Endothelial cell of umbilical vein (primary cell): Measurements from ENCODE around the gene RAB40C. TPM values are rescaled to one million over a fixed set of nuclear protein-coding genes. Genes with fewer than 3 reads are reported as not detected.

ENCODE experiments used
- BruUV-seq: library from RNA; stranded (reverse); fragments of 400-500 nt; replicated peaks from 2 replicates; lab custom pipeline; 2021; lab: Mats Ljungman, UMichigan
- CTCF ChIA-PET: fragments of 300-600, 350-600 bp; sonication (Branson Sonifier 250); formaldehyde crosslinking; loops from one replicate; lab custom pipeline; 2021; ENCODE audit warnings: antibody characterized with exemption, inconsistent platforms; lab: Charles Lee
- POLR2A ChIA-PET: fragments of 300-600, 350-600 bp; sonication (Branson Sonifier 250); formaldehyde crosslinking; loops from one replicate; lab custom pipeline; 2021; ENCODE audit warnings: antibody characterized with exemption, inconsistent platforms; lab: Charles Lee
- DNase-seq: peaks from one replicate; pipeline ENCODE4 v3.0.0-alpha.2; 2011; ENCODE audit warnings: low read depth, low spot score
- FAIRE-seq: peaks from 2 replicates; lab custom pipeline; 2011; peaks lifted over from hg19 to GRCh38; lab: Jason Lieb, UNC
- H2AFZ ChIP-seq: 2 replicates; pipeline ENCODE4 v1.6.0; 2012; ENCODE audit warnings: low read depth, low read length, control low read depth, inconsistent platforms
- H3K27ac ChIP-seq: 2 replicates; pipeline ENCODE4 v1.5.1; 2011; ENCODE audit warnings: low read depth, mild to moderate bottlenecking, control low read depth, low read length, moderate library complexity; ENCODE audit not compliant: insufficient read depth
- H3K27me3 ChIP-seq, 2 experiments: 2 replicates each; pipeline versions ENCODE4 v1.6.0 to v1.6.1; 2011; ENCODE audit warnings: low read length in 2 of 2, mixed read lengths in 1 of 2; ENCODE audit not compliant: control insufficient read depth in 2 of 2, insufficient read depth in 2 of 2
- H3K36me3 ChIP-seq, 2 experiments: 2 replicates in 1 of 2; 3 replicates in 1 of 2; pipeline ENCODE4 v1.5.1; 2011; ENCODE audit warnings: low read length in 2 of 2, mild to moderate bottlenecking in 1 of 2, moderate library complexity in 1 of 2; ENCODE audit not compliant: control insufficient read depth in 2 of 2, insufficient read depth in 2 of 2; ENCODE audit errors: extremely low read depth in 1 of 2
- H3K4me1 ChIP-seq: 3 replicates; pipeline ENCODE4 v1.5.1; 2011; ENCODE audit warnings: mild to moderate bottlenecking, low read length; ENCODE audit not compliant: control insufficient read depth, insufficient read depth; ENCODE audit errors: extremely low read depth
- H3K4me2 ChIP-seq: 2 replicates; pipeline ENCODE4 v1.6.1; 2011; ENCODE audit warnings: low read length, control low read depth, mixed read lengths; ENCODE audit not compliant: insufficient read depth
- H3K4me3 ChIP-seq, 3 experiments: fragments of 200-600 bp in 1 of 3; sonication (generic), shearing (Covaris generic) in 1 of 3; replicated peaks in 1 of 3; 2 replicates each; pipeline ENCODE4 v1.5.1; 2011 to 2016; ENCODE audit warnings: control low read depth in 3 of 3, low read length in 3 of 3, mild to moderate bottlenecking in 2 of 3, inconsistent platforms in 1 of 3, low read depth in 1 of 3, moderate library complexity in 1 of 3; ENCODE audit not compliant: insufficient read depth in 1 of 3
- H3K79me2 ChIP-seq: 2 replicates; pipeline ENCODE4 v1.6.0; 2012; ENCODE audit warnings: low read length, inconsistent platforms; ENCODE audit not compliant: control insufficient read depth, insufficient read depth
- H3K9ac ChIP-seq: replicated peaks from 2 replicates; pipeline ENCODE3; 2011; ENCODE audit warnings: low read length, control low read depth; ENCODE audit not compliant: insufficient read depth; ENCODE audit errors: extremely low read depth
- H3K9me1 ChIP-seq: replicated peaks from 3 replicates; pipeline ENCODE4 v1.6.0; 2011; ENCODE audit warnings: mild to moderate bottlenecking, low read length; ENCODE audit not compliant: control insufficient read depth, insufficient read depth; ENCODE audit errors: extremely low read depth
- H3K9me3 ChIP-seq: replicated peaks from 2 replicates; pipeline ENCODE4 v1.5.1; 2012; ENCODE audit warnings: low read length, inconsistent platforms; ENCODE audit not compliant: control insufficient read depth, insufficient read depth
- H4K20me1 ChIP-seq: replicated peaks from 2 replicates; pipeline ENCODE3; 2011; ENCODE audit warnings: mild to moderate bottlenecking, low read length; ENCODE audit not compliant: control insufficient read depth, insufficient read depth; ENCODE audit errors: extremely low read depth
- EZH2 ChIP-seq: IDR thresholded peaks from 2 replicates; pipeline ENCODE4 v1.6.1; 2012; ENCODE audit warnings: borderline replicate concordance, low read depth, mild to moderate bottlenecking, moderate library complexity, low read length, inconsistent platforms; ENCODE audit not compliant: severe bottlenecking
- JUN ChIP-seq: IDR thresholded peaks from 2 replicates; pipeline ENCODE4 v1.6.1; 2011; ENCODE audit warnings: borderline replicate concordance, low read depth; ENCODE audit not compliant: insufficient read length, insufficient read depth
- POLR2A ChIP-seq: IDR thresholded peaks from 2 replicates; pipeline ENCODE4 v1.6.1; 2012; ENCODE audit warnings: low read depth, mild to moderate bottlenecking, control low read depth, low read length
- POLR2AphosphoS5 ChIP-seq: IDR thresholded peaks from 2 replicates; pipeline ENCODE4 v1.6.1; 2012; ENCODE audit warnings: low read depth, mild to moderate bottlenecking, control low read depth, low read length, moderate library complexity; ENCODE audit not compliant: insufficient read depth
- dilution Hi-C: fragments of 300-500 bp; cut with MboI; formaldehyde crosslinking; loops from one replicate; pipeline ENCODE4 v1.15.0; 2019; ENCODE audit warnings: low sequenced_read_pairs; ENCODE audit not compliant: extremely low pct_ligation_motif_present
- intact Hi-C: fragments of 100-400 bp; cut with micrococcal nuclease; formaldehyde crosslinking; loops from one replicate; pipeline ENCODE4 v1.10.0; 2022
- polyA plus RNA-seq, 4 experiments: library from polyadenylated mRNA; depleted of rRNA in 3 of 4; stranded (reverse) in 3 of 4; unstranded in 1 of 4; fragments of >200 nt; gene quantifications; 2 replicates each; pipeline versions ENCODE4 v1.2.1 to v1.2.3, GENCODE V29; 2011 to 2012; ENCODE audit warnings: missing spikeins in 1 of 4
- total RNA-seq: library from RNA; stranded (reverse); gene quantifications from 2 replicates; pipeline ENCODE4 v1.2.3, GENCODE V29; 2021

The RAB40C gene
- total and polyA plus RNA-seq, 2 donors (not counting 3 experiments of a cell fraction or from before 2014, with no cell fraction given), result 12.4 to 18.8 TPM

DNA sequence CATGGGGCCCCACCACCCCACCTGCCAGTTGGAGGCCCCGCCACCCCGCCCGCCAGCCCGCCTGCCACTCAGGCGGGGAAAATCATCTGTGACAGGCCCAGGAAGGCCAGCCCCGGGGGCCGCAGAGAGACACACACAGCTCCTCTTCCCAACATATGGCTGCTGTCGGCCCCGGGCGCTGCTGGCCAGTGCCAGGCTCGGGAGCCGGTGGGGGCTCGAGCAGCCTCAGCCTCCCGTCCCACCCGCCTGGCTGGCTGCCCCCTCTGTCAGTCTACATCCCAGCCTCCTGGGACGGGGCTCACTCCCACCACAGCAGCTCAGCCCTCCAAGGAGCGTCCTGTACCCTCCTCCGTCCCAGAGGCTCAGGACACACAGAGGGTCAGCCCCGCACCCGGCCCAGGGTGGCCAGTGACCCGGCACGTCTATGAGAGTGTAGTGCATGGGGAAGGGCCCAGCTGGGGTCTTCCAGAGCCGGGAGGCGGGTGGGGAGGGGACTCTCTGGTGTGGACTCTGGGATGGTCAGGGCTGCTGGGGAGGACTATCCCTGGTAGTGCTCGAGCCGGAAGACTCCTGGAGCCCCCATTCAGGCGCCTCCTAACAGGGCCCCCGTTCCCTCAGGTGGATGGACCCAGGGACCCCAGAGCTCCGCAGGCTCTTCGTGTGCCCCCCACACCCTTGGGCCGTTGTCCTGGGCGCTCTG is 33.2 kb upstream of the RAB40C start:
- H3K4me3 ChIP-seq, result no peak overlapping the region
- H3K9me3 ChIP-seq, result no peaks in the 10 kb centered on the region
- FAIRE-seq (no peak), DNase-seq (no peak)
- H3K36me3 ChIP-seq, result peaks cover 0 to 2% of the 10 kb centered on the region in 2 experiments
- no peaks in the 10 kb centered on the region for H3K9me1 ChIP-seq
- no peaks in the 10 kb centered on the region for H4K20me1 ChIP-seq
- CTCF ChIA-PET, result interaction anchor here (2.8 kb wide), 1 partner anchor 10 kb away, joined by 9 read pairs; the partner anchor contains the start of gene NHLRC4
- BruUV-seq, result no TSS peak
- no peak overlapping the region for H3K9ac ChIP-seq
- peaks cover 12 to 19% of the 10 kb centered on the region in 2 experiments for H3K27me3 ChIP-seq
- H3K27ac ChIP-seq, result no peak overlapping the region
- peaks cover 6% of the 10 kb centered on the region for H3K4me1 ChIP-seq
- POLR2A ChIA-PET, result no interaction called here
- TF ChIP-seq JUN (no peak), EZH2 (no peak)
- H3K4me2 ChIP-seq, result no peak overlapping the region
- no peak overlapping the region for H2AFZ ChIP-seq
- H3K79me2 ChIP-seq, result no peaks in the 10 kb centered on the region
- intact Hi-C loops (no loop called here), dilution Hi-C loops (no loop called here)

DNA sequence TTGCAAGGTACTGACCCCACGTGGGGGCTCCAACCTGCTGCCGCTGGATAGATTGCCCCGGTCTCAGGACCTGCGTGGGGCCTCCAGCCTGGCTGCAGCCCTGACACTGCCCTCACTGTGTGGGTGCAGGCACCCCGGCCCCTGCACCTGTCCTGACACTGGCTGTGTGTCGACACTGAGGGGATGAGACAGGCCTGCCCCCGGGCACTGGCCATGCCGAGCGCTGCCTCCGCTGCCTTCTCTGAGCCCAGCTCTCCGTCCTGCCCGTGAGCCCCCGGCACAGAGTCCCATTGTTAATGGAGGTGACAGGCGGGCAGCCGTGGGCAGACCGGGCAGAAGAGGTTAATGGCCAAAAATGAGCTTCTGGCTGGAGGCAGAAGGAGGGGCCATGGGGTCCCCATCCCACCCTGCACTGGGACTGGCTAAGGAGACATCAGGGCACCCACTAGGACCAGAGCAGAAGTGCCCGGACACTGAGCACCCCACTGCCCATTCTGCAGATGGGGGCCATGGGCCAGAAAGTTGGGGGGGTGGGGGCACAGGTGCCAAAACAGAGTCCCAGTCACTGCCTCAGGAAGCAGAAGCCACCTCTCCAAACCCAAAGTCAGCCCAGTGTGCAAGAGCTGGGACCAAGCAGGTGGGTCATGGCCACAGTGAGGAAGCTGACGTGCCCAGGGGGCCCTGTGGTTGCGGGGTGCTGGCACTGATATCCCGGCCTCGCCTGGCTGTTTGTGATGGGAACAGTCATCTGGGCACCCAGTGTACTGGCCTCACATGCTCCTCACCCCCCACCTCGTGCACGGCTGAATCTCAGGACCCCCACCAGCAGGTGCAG is 32.2 kb upstream of the RAB40C start:
- no peak overlapping the region for H3K9ac ChIP-seq
- no peak overlapping the region for H2AFZ ChIP-seq
- peaks cover 0 to 2% of the 10 kb centered on the region in 2 experiments for H3K36me3 ChIP-seq
- no peaks in the 10 kb centered on the region for H3K79me2 ChIP-seq
- BruUV-seq, result no TSS peak
- H4K20me1 ChIP-seq, result no peaks in the 10 kb centered on the region
- no peak for TF ChIP-seq POLR2A
- TF ChIP-seq POLR2AphosphoS5, result no peak
- H3K27ac ChIP-seq, result no peak overlapping the region
- H3K4me1 ChIP-seq, result peaks cover 6% of the 10 kb centered on the region
- ChIA-PET POLR2A (no interaction called here), CTCF (no interaction called here)
- H3K4me2 ChIP-seq, result no peak overlapping the region
- H3K4me3 ChIP-seq, result no peak overlapping the region
- intact Hi-C loops, result no loop called here
- no peak for DNase-seq
- FAIRE-seq, result no peak
- peaks cover 14 to 19% of the 10 kb centered on the region in 2 experiments for H3K27me3 ChIP-seq
- H3K9me3 ChIP-seq, result no peaks in the 10 kb centered on the region
- no peaks in the 10 kb centered on the region for H3K9me1 ChIP-seq
- dilution Hi-C loops, result no loop called here
